HCT116 (cell line): ENCODE results near the gene TH. TPM values are rescaled to one million over a fixed set of nuclear protein-coding genes. Genes with fewer than 3 reads are reported as not detected.

Source experiments
- ATAC-seq: fragments of 200-7000 bp; cut with Tn5 transposase; 2 replicates; pipeline ENCODE4 v1.9.1; 2020; ENCODE audit warnings: mild to moderate bottlenecking, moderate library complexity
- BruUV-seq: library from RNA; stranded (reverse); fragments of 400-500 nt; replicated peaks from 2 replicates; lab custom pipeline; 2021; lab: Mats Ljungman, UMichigan
- CTCF ChIA-PET: fragments of 300-600 bp; sonication (Branson Sonifier 250); formaldehyde crosslinking; loops from one replicate; lab custom pipeline; 2021; ENCODE audit warnings: antibody characterized with exemption; lab: Charles Lee
- POLR2A ChIA-PET: fragments of 300-600, 350-600 bp; sonication (Branson Sonifier 250); formaldehyde crosslinking; loops from one replicate; lab custom pipeline; 2021; ENCODE audit warnings: antibody characterized with exemption; lab: Charles Lee
- RAD21 ChIA-PET, 2 experiments: fragments of 300-600 bp; sonication (Branson Sonifier 250); formaldehyde crosslinking; loops; one replicate each; lab custom pipeline; 2023; ENCODE audit warnings: low total read pairs in 2 of 2; ENCODE audit not compliant: uncharacterized antibody in 2 of 2, unreplicated experiment in 2 of 2, low non-redundant PET in 1 of 2; lab: Charles Lee
- DNase-seq: peaks from one replicate; pipeline ENCODE4 v3.0.0-alpha.2; 2010; ENCODE audit warnings: low read depth, low spot score
- H2AFZ ChIP-seq: fragments of 200-600 bp; shearing (Covaris generic), sonication (generic); 2 replicates; pipeline ENCODE4 v1.6.1; 2017; ENCODE audit warnings: low read depth, mixed run types, mixed read lengths, antibody characterized with exemption, low read length; ENCODE audit not compliant: poor library complexity, severe bottlenecking
- H3K27ac ChIP-seq: 2 replicates; pipeline ENCODE4 v1.5.1; 2012; ENCODE audit warnings: low read depth, low read length
- H3K27me3 ChIP-seq: fragments of 200-600 bp; sonication (generic); 2 replicates; pipeline ENCODE4 v1.6.1; 2016; ENCODE audit warnings: mixed run types, low read length, mixed read lengths; ENCODE audit not compliant: insufficient read depth
- H3K36me3 ChIP-seq, 2 experiments: fragments of 200-500 bp in 1 of 2; fragments of 200-600 bp in 1 of 2; sonication (Bioruptor generic) in 1 of 2; sonication (generic) in 1 of 2; 2 replicates each; pipeline versions ENCODE4 v1.5.1 to v1.6.1; 2014 to 2016; ENCODE audit warnings: low read length in 2 of 2, inconsistent platforms in 1 of 2, mixed read lengths in 1 of 2, mixed run types in 1 of 2; ENCODE audit not compliant: insufficient read depth in 2 of 2, control insufficient read depth in 1 of 2
- H3K4me1 ChIP-seq, 2 experiments: fragments of 200-600 bp in 1 of 2; sonication (generic) in 1 of 2; 2 replicates each; pipeline versions ENCODE4 v1.5.1 to v1.6.1; 2012 to 2017; ENCODE audit warnings: low read length in 2 of 2, inconsistent platforms in 1 of 2, mild to moderate bottlenecking in 1 of 2, mixed read lengths in 1 of 2, mixed run types in 1 of 2, moderate library complexity in 1 of 2; ENCODE audit not compliant: insufficient read depth in 2 of 2, control insufficient read depth in 1 of 2
- H3K4me2 ChIP-seq: fragments of 200-600 bp; sonication (generic); 2 replicates; pipeline ENCODE4 v1.6.1; 2017; ENCODE audit warnings: mixed run types, low read length, mixed read lengths
- H3K4me3 ChIP-seq, 2 experiments: fragments of 200-600 bp in 1 of 2; sonication (generic) in 1 of 2; replicated peaks in 1 of 2; 2 replicates each; pipeline ENCODE4 v1.5.1; 2011 to 2016; ENCODE audit warnings: low read length in 2 of 2, control low read depth in 1 of 2, low read depth in 1 of 2, mild to moderate bottlenecking in 1 of 2, mixed read lengths in 1 of 2, mixed run types in 1 of 2
- H3K79me2 ChIP-seq: fragments of 200-600 bp; sonication (generic); 2 replicates; pipeline ENCODE4 v1.6.1; 2017; ENCODE audit warnings: mild to moderate bottlenecking, mixed run types, low read length, moderate library complexity, mixed read lengths; ENCODE audit not compliant: insufficient read depth
- H3K9ac ChIP-seq: fragments of 200-600 bp; sonication (generic); 2 replicates; pipeline ENCODE4 v1.6.1; 2016; ENCODE audit warnings: low read length, mixed read lengths
- H3K9me2 ChIP-seq: fragments of 200-600 bp; sonication (generic), shearing (Covaris generic); 2 replicates; pipeline ENCODE4 v1.6.1; 2017; ENCODE audit warnings: mixed run types, mild to moderate bottlenecking, moderate library complexity; ENCODE audit not compliant: insufficient read depth
- H3K9me3 ChIP-seq, 2 experiments: fragments of 200-500 bp in 1 of 2; fragments of 200-600 bp in 1 of 2; sonication (Bioruptor generic) in 1 of 2; sonication (generic) in 1 of 2; 2 replicates each; pipeline ENCODE4 v1.6.1; 2014 to 2017; ENCODE audit warnings: low read length in 2 of 2, mixed read lengths in 2 of 2, inconsistent platforms in 1 of 2, low read depth in 1 of 2, mild to moderate bottlenecking in 1 of 2, mixed run types in 1 of 2, moderate library complexity in 1 of 2; ENCODE audit not compliant: control insufficient read depth in 1 of 2, insufficient read depth in 1 of 2
- H4K20me1 ChIP-seq: fragments of 200-600 bp; sonication (generic), shearing (Covaris generic); 2 replicates; pipeline ENCODE4 v1.6.1; 2017; ENCODE audit warnings: mixed run types, mild to moderate bottlenecking, moderate library complexity; ENCODE audit not compliant: insufficient read depth
- CTCF ChIP-seq, 3 experiments: fragments of 200-600 bp in 1 of 3; sonication (generic) in 1 of 3; IDR thresholded peaks in 2 of 3; conservative IDR thresholded peaks in 1 of 3; 2 replicates each; pipeline ENCODE4 v1.5.1; 2012 to 2017; ENCODE audit warnings: low read depth in 2 of 3, low read length in 2 of 3, antibody characterized with exemption in 1 of 3, borderline replicate concordance in 1 of 3, control low read depth in 1 of 3, mild to moderate bottlenecking in 1 of 3, mixed read lengths in 1 of 3, mixed run types in 1 of 3, moderate library complexity in 1 of 3; ENCODE audit not compliant: insufficient read depth in 1 of 3
- FOSL1 ChIP-seq: IDR thresholded peaks from 2 replicates; pipeline ENCODE4 v1.6.1; 2012; ENCODE audit warnings: low read depth
- POLR2A ChIP-seq: IDR thresholded peaks from 2 replicates; pipeline ENCODE4 v1.7.0; 2011; ENCODE audit warnings: borderline replicate concordance; ENCODE audit not compliant: insufficient read depth, insufficient read length; ENCODE audit errors: extremely low read depth
- YY1 ChIP-seq: IDR thresholded peaks from 2 replicates; pipeline ENCODE4 v1.6.1; 2011; ENCODE audit warnings: low read length, low read depth, moderate library complexity, mild to moderate bottlenecking; ENCODE audit not compliant: insufficient replicate concordance; ENCODE audit errors: extremely low read depth
- ZFX ChIP-seq: fragments of 450-650 bp; IDR thresholded peaks from 2 replicates; pipeline ENCODE4 v1.6.1; 2017
- intact Hi-C: fragments of 100-400 bp; cut with micrococcal nuclease; formaldehyde crosslinking; loops from 2 replicates; pipeline ENCODE4 v1.10.0; 2022
- total RNA-seq: library from RNA; stranded (reverse); gene quantifications from one replicate; pipeline ENCODE4 v1.2.1, GENCODE V29; 2021; ENCODE audit not compliant: unreplicated experiment

Gene TH
- total RNA-seq, 1 experiment from 2014 or later: not detected

GRCh38 chr11:2130881-2131352 is 40.7 kb downstream of the TH start:
- RAD21 ChIA-PET: no interaction called here

More at GRCh38 chr11:2130881-2131352, 40.7 kb downstream of the TH start:
- H3K9me2 ChIP-seq: no peaks in the 10 kb centered on the region
- no peaks in the 10 kb centered on the region for H3K27me3 ChIP-seq
- no peaks in the 10 kb centered on the region for H3K4me1 ChIP-seq
- POLR2A ChIA-PET: no interaction called here
- H3K36me3 ChIP-seq: no peaks in the 10 kb centered on the region
- CTCF ChIA-PET: no interaction called here
- no TSS peak for BruUV-seq
- TF ChIP-seq YY1 (no peak), ZFX (no peak), POLR2A (no peak), CTCF (IDR thresholded peaks at IDR 0.05 in 2 of 3, conservative IDR thresholded peaks at IDR 0.05 in 1 of 3; ENCODE audit: borderline replicate concordance in 1 of 3, insufficient read depth in 1 of 3, low read depth in 2 of 3, low read length in 2 of 3) (no peak), FOSL1 (no peak)
- TF ChIP-seq, all 23 proteins: peak for 0
- intact Hi-C loops: no loop called here
- H4K20me1 ChIP-seq: no peaks in the 10 kb centered on the region
- DNase-seq: no peak
- no peak overlapping the region for H3K27ac ChIP-seq
- H3K79me2 ChIP-seq: no peaks in the 10 kb centered on the region
- H3K9ac ChIP-seq: no peak overlapping the region
- H3K9me3 ChIP-seq: no peaks in the 10 kb centered on the region
- no peak overlapping the region for H2AFZ ChIP-seq
- no peak overlapping the region for H3K4me3 ChIP-seq
- ATAC-seq: no peak
- no peak overlapping the region for H3K4me2 ChIP-seq
